WTC11 (cell line): Measurements from ENCODE around the gene SVOP. TPM values are rescaled to one million over a fixed set of nuclear protein-coding genes. Genes with fewer than 3 reads are reported as not detected.

Experiments
- ATAC-seq: fragments of 200-7000 bp; cut with Tn5 transposase; 2 replicates; pipeline ENCODE4 v1.10.0; 2021; ENCODE audit warnings: mild to moderate bottlenecking, moderate library complexity
- CTCF ChIA-PET: fragments of 300-600 bp; sonication (Branson Sonifier 250); formaldehyde crosslinking; loops from one replicate; lab custom pipeline; 2021; ENCODE audit warnings: antibody characterized with exemption; lab: Charles Lee
- POLR2A ChIA-PET: fragments of 350-600 bp; sonication (Branson Sonifier 250); formaldehyde crosslinking; loops from one replicate; lab custom pipeline; 2021; ENCODE audit warnings: antibody characterized with exemption; lab: Charles Lee
- DNase-seq: peaks from one replicate; pipeline ENCODE4 v3.0.0; 2021; ENCODE audit warnings: low spot score
- H3K27ac Mint-ChIP-seq: 2 replicates; pipeline ENCODE4 v1.8.0; 2021; ENCODE audit warnings: mixed read lengths
- H3K27me3 Mint-ChIP-seq: 2 replicates; pipeline ENCODE4 v1.8.0; 2021; ENCODE audit warnings: low read depth, mild to moderate bottlenecking, moderate library complexity, mixed read lengths
- H3K36me3 Mint-ChIP-seq: 2 replicates; pipeline ENCODE4 v1.8.0; 2021; ENCODE audit warnings: mixed read lengths
- H3K4me1 Mint-ChIP-seq: 2 replicates; pipeline ENCODE4 v1.8.0; 2022; ENCODE audit warnings: mixed read lengths
- H3K4me3 Mint-ChIP-seq: 2 replicates; pipeline ENCODE4 v1.8.0; 2021; ENCODE audit warnings: mild to moderate bottlenecking, moderate library complexity, mixed read lengths
- H3K9me3 Mint-ChIP-seq: 2 replicates; pipeline ENCODE4 v1.8.0; 2021; ENCODE audit warnings: mixed read lengths
- ATF1 ChIP-seq: sonication (generic); formaldehyde crosslinking; IDR thresholded peaks from 2 replicates; pipeline ENCODE4 v1.8.1; 2023; ENCODE audit warnings: mild to moderate bottlenecking, moderate library complexity, missing genetic modification reagents
- CBFB ChIP-seq: sonication (generic); formaldehyde crosslinking; IDR thresholded peaks from 2 replicates; pipeline ENCODE4 v1.8.1; 2022; ENCODE audit warnings: mild to moderate bottlenecking, low read depth, missing genetic modification reagents
- ESRRA ChIP-seq: sonication (generic); formaldehyde crosslinking; IDR thresholded peaks from 2 replicates; pipeline ENCODE4 v1.8.1; 2022; ENCODE audit warnings: mild to moderate bottlenecking, missing genetic modification reagents, borderline replicate concordance
- ETV6 ChIP-seq: sonication (generic); formaldehyde crosslinking; IDR thresholded peaks from 2 replicates; pipeline ENCODE4 v1.8.1; 2022; ENCODE audit warnings: mild to moderate bottlenecking, missing genetic modification reagents
- FOXJ3 ChIP-seq: sonication (generic); formaldehyde crosslinking; IDR thresholded peaks from 2 replicates; pipeline ENCODE4 v1.9.0; 2021; ENCODE audit warnings: missing genetic modification reagents, mild to moderate bottlenecking, borderline replicate concordance
- FOXK1 ChIP-seq: sonication (generic); formaldehyde crosslinking; IDR thresholded peaks from 2 replicates; pipeline ENCODE4 v1.8.0; 2022; ENCODE audit warnings: mild to moderate bottlenecking, moderate library complexity, missing genetic modification reagents
- IRF2 ChIP-seq: sonication (generic); formaldehyde crosslinking; IDR thresholded peaks from 2 replicates; pipeline ENCODE4 v1.8.0; 2022; ENCODE audit warnings: low read depth, missing genetic modification reagents, borderline replicate concordance
- JAZF1 ChIP-seq: fragments of 250-450 bp; sonication (Bioruptor Pico); IDR thresholded peaks from 2 replicates; pipeline ENCODE4 v1.9.0; 2021; ENCODE audit warnings: moderate library complexity, mild to moderate bottlenecking, inconsistent platforms
- KAT7 ChIP-seq: sonication (generic); formaldehyde crosslinking; IDR thresholded peaks from 2 replicates; pipeline ENCODE4 v1.8.1; 2023; ENCODE audit warnings: missing genetic modification reagents, mild to moderate bottlenecking, borderline replicate concordance
- MXD4 ChIP-seq: fragments of 250-450 bp; sonication (Bioruptor Pico); IDR thresholded peaks from 2 replicates; pipeline ENCODE4 v1.8.0; 2021; ENCODE audit warnings: mild to moderate bottlenecking, moderate library complexity, borderline replicate concordance
- NFYB ChIP-seq: sonication (generic); formaldehyde crosslinking; conservative IDR thresholded peaks from 2 replicates; pipeline ENCODE4 v1.8.0; 2022; ENCODE audit warnings: low read depth, missing genetic modification reagents
- NR1H2 ChIP-seq: sonication (generic); formaldehyde crosslinking; IDR thresholded peaks from 2 replicates; pipeline ENCODE4 v1.9.0; 2021; ENCODE audit warnings: mild to moderate bottlenecking, moderate library complexity, missing genetic modification reagents
- OVOL2 ChIP-seq: fragments of 250-450 bp; sonication (Bioruptor Pico); IDR thresholded peaks from 2 replicates; pipeline ENCODE4 v1.9.0; 2021; ENCODE audit warnings: mild to moderate bottlenecking, borderline replicate concordance
- RELA ChIP-seq: sonication (generic); formaldehyde crosslinking; IDR thresholded peaks from 2 replicates; pipeline ENCODE4 v1.8.1; 2022; ENCODE audit warnings: missing genetic modification reagents, mild to moderate bottlenecking, borderline replicate concordance
- SMAD3 ChIP-seq: sonication (generic); formaldehyde crosslinking; IDR thresholded peaks from 2 replicates; pipeline ENCODE4 v1.8.0; 2022; ENCODE audit warnings: missing genetic modification reagents, mild to moderate bottlenecking, borderline replicate concordance
- SOX15 ChIP-seq: fragments of 250-450 bp; sonication (Bioruptor Pico); IDR thresholded peaks from 2 replicates; pipeline ENCODE4 v1.9.0; 2021; ENCODE audit warnings: mild to moderate bottlenecking
- SP1 ChIP-seq: sonication (generic); formaldehyde crosslinking; conservative IDR thresholded peaks from 2 replicates; pipeline ENCODE4 v1.8.1; 2022; ENCODE audit warnings: missing genetic modification reagents
- TEAD1 ChIP-seq: sonication (generic); formaldehyde crosslinking; IDR thresholded peaks from 2 replicates; pipeline ENCODE4 v1.8.0; 2022; ENCODE audit warnings: mild to moderate bottlenecking, missing genetic modification reagents
- TEAD4 ChIP-seq: sonication (generic); formaldehyde crosslinking; IDR thresholded peaks from 2 replicates; pipeline ENCODE4 v1.8.0; 2022; ENCODE audit warnings: mild to moderate bottlenecking, missing genetic modification reagents
- TP53 ChIP-seq: sonication (generic); formaldehyde crosslinking; IDR thresholded peaks from 2 replicates; pipeline ENCODE4 v1.8.1; 2023; ENCODE audit warnings: mild to moderate bottlenecking, missing genetic modification reagents
- total RNA-seq: library from RNA; stranded (reverse); gene quantifications from 3 replicates; pipeline ENCODE4 v1.2.3, GENCODE V29; 2021
- TF ChIP-seq, protein P1 (sequence below): fragments of 250-450 bp; sonication (Bioruptor Pico); IDR thresholded peaks from 2 replicates; pipeline ENCODE4 v1.8.0; 2021; ENCODE audit warnings: mild to moderate bottlenecking
- TF ChIP-seq, protein P2 (sequence below): sonication (generic); formaldehyde crosslinking; IDR thresholded peaks from 2 replicates; pipeline ENCODE4 v1.8.0; 2022; ENCODE audit warnings: mild to moderate bottlenecking, missing genetic modification reagents
- TF ChIP-seq, protein P3 (sequence below): sonication (generic); formaldehyde crosslinking; IDR thresholded peaks from 2 replicates; pipeline ENCODE4 v1.8.1; 2023; ENCODE audit warnings: mild to moderate bottlenecking, missing genetic modification reagents, borderline replicate concordance
- TF ChIP-seq, protein P4 (sequence below): sonication (generic); formaldehyde crosslinking; IDR thresholded peaks from 2 replicates; pipeline ENCODE4 v1.8.1; 2022; ENCODE audit warnings: mild to moderate bottlenecking, missing genetic modification reagents, moderate library complexity, borderline replicate concordance
- TF ChIP-seq, protein P5 (sequence below): fragments of 250-450 bp; sonication (Bioruptor Pico); IDR thresholded peaks from 2 replicates; pipeline ENCODE4 v1.9.0; 2021; ENCODE audit warnings: mild to moderate bottlenecking

Gene SVOP
- total RNA-seq, 1 experiment from 2014 or later: 0.04 TPM

DNA sequence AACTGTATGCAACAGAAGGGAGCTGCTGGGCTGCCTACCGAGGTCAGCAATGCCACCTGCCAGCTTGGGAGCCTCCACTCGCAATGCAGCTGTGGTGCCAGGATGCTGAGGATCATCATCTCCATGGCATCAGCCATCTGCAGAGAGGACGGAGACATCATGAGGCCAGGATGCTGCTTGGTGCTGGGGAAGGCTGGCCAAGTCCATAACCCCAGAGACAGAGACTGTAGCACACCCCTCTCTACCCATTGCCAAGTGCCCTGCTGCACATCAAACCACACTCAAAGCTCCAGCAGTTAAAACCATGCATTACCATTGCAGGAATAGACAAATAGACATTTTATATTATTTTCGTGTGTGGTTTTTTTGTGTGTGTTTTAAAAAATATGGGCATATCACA is 43.5 kb downstream of the SVOP start (continued):
- TF ChIP-seq, protein P1, sequence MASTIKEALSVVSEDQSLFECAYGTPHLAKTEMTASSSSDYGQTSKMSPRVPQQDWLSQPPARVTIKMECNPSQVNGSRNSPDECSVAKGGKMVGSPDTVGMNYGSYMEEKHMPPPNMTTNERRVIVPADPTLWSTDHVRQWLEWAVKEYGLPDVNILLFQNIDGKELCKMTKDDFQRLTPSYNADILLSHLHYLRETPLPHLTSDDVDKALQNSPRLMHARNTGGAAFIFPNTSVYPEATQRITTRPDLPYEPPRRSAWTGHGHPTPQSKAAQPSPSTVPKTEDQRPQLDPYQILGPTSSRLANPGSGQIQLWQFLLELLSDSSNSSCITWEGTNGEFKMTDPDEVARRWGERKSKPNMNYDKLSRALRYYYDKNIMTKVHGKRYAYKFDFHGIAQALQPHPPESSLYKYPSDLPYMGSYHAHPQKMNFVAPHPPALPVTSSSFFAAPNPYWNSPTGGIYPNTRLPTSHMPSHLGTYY: no peak
- no peak for TF ChIP-seq MXD4 (CRISPR knock-in tag)
- TF ChIP-seq, protein P2, sequence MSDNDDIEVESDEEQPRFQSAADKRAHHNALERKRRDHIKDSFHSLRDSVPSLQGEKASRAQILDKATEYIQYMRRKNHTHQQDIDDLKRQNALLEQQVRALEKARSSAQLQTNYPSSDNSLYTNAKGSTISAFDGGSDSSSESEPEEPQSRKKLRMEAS (CRISPR knock-in tag): no peak
- TF ChIP-seq SOX15: no peak
- no peak for TF ChIP-seq FOXJ3 (CRISPR knock-in tag)
- TF ChIP-seq, protein P3, sequence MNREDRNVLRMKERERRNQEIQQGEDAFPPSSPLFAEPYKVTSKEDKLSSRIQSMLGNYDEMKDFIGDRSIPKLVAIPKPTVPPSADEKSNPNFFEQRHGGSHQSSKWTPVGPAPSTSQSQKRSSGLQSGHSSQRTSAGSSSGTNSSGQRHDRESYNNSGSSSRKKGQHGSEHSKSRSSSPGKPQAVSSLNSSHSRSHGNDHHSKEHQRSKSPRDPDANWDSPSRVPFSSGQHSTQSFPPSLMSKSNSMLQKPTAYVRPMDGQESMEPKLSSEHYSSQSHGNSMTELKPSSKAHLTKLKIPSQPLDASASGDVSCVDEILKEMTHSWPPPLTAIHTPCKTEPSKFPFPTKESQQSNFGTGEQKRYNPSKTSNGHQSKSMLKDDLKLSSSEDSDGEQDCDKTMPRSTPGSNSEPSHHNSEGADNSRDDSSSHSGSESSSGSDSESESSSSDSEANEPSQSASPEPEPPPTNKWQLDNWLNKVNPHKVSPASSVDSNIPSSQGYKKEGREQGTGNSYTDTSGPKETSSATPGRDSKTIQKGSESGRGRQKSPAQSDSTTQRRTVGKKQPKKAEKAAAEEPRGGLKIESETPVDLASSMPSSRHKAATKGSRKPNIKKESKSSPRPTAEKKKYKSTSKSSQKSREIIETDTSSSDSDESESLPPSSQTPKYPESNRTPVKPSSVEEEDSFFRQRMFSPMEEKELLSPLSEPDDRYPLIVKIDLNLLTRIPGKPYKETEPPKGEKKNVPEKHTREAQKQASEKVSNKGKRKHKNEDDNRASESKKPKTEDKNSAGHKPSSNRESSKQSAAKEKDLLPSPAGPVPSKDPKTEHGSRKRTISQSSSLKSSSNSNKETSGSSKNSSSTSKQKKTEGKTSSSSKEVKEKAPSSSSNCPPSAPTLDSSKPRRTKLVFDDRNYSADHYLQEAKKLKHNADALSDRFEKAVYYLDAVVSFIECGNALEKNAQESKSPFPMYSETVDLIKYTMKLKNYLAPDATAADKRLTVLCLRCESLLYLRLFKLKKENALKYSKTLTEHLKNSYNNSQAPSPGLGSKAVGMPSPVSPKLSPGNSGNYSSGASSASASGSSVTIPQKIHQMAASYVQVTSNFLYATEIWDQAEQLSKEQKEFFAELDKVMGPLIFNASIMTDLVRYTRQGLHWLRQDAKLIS: no peak
- no peak for TF ChIP-seq IRF2
- TF ChIP-seq, all 79 proteins: peak for 0

DNA sequence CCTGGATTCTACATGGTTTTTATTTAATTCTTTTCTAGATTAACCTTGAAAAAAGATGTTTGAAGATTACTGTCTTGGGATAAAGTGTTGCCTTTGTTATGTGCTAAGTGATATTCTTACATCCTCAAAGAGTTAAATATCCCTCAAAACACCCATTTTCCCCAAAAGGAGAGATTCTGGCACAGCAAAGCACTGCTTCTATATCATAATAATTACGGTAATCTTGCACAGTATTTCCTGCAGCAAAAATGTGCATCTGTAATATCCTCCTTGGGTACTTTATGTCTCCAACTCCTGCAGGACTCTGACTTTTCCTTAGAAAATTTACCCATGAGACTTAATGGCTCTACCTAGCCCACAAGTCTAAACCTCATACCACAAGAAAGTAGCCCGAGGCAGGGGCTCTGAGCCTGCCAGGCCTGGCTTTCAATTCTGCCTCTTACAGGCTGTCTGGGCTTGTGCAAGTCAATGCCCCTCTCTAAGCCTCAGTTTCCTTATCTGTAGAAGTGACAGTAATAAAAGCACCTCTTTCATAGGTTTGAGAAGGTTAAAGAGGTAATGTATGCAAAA is 45.8 kb downstream of the SVOP start:
- no peaks in the 10 kb centered on the region for H3K9me3 Mint-ChIP-seq
- ChIA-PET POLR2A (no interaction called here), CTCF (interaction anchor here (0.6 kb wide), 1 partner anchor 138 kb away, joined by 3 read pairs; no protein-coding TSS in a partner anchor)
- H3K4me1 Mint-ChIP-seq: no peaks in the 10 kb centered on the region
- H3K36me3 Mint-ChIP-seq: no peaks in the 10 kb centered on the region
- TF ChIP-seq ATF1: no peak
- TF ChIP-seq, protein P4, sequence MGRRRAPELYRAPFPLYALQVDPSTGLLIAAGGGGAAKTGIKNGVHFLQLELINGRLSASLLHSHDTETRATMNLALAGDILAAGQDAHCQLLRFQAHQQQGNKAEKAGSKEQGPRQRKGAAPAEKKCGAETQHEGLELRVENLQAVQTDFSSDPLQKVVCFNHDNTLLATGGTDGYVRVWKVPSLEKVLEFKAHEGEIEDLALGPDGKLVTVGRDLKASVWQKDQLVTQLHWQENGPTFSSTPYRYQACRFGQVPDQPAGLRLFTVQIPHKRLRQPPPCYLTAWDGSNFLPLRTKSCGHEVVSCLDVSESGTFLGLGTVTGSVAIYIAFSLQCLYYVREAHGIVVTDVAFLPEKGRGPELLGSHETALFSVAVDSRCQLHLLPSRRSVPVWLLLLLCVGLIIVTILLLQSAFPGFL (CRISPR knock-in tag): no peak
- no peak for TF ChIP-seq CBFB (CRISPR knock-in tag)
- TF ChIP-seq NR1H2 (CRISPR knock-in tag): no peak
- TF ChIP-seq ETV6 (CRISPR knock-in tag): no peak
- TF ChIP-seq TP53 (CRISPR knock-in tag): no peak
- no peak for TF ChIP-seq RELA (CRISPR knock-in tag)
- no peak for TF ChIP-seq FOXK1
- no peak overlapping the region for H3K27ac Mint-ChIP-seq
- ATAC-seq (no peak), DNase-seq (no peak)
- no peaks in the 10 kb centered on the region; the same call in 1 of the 2 replicates for H3K27me3 Mint-ChIP-seq
- H3K4me3 Mint-ChIP-seq: no peak overlapping the region

DNA sequence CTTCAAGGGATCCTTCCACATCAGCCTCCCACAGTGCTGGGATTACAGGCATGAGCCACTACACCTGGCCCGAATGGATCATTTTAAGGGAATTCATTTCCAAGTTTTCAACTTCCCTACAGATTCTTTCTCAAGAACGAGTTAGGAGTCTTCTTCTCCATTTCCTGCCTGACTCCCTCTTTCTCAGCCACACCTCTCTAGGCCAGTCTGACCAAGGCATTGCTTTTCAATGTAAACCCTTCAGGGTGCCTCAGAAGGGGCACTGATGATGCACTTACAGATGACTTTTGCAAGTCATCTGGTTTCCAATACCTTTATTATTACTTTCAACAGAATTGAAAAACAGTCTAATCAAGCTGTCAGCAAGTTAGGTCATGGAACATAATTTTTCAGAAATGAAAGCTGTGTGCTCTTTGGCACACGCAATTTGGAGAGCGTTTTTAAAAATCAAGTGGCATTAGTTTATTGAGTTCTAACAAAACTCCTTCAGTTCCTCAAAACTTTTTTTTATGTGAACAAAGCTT is 47.2 kb downstream of the SVOP start:
- no peak for DNase-seq
- Mint-ChIP-seq H3K27me3 (no peaks in the 10 kb centered on the region; the same call in 1 of the 2 replicates), H3K27ac (no peak overlapping the region), H3K36me3 (no peaks in the 10 kb centered on the region), H3K9me3 (no peaks in the 10 kb centered on the region), H3K4me3 (no peak overlapping the region), H3K4me1 (no peaks in the 10 kb centered on the region)
- POLR2A ChIA-PET: no interaction called here
- ATAC-seq: no peak
- CTCF ChIA-PET: interaction anchor here (0.7 kb wide), 1 partner anchor 23 kb away, joined by 3 read pairs; no protein-coding TSS in a partner anchor
- no peak for TF ChIP-seq ETV6 (CRISPR knock-in tag)
- no peak for TF ChIP-seq ESRRA (CRISPR knock-in tag)
- no peak for TF ChIP-seq SMAD3 (CRISPR knock-in tag)
- no peak for TF ChIP-seq TEAD4 (CRISPR knock-in tag)
- TF ChIP-seq NFYB (CRISPR knock-in tag): no peak
- no peak for TF ChIP-seq KAT7 (CRISPR knock-in tag)
- TF ChIP-seq SP1 (CRISPR knock-in tag): no peak
- TF ChIP-seq CBFB (CRISPR knock-in tag): no peak
- TF ChIP-seq, protein P1: no peak
- TF ChIP-seq, protein P5, sequence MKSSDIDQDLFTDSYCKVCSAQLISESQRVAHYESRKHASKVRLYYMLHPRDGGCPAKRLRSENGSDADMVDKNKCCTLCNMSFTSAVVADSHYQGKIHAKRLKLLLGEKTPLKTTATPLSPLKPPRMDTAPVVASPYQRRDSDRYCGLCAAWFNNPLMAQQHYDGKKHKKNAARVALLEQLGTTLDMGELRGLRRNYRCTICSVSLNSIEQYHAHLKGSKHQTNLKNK (CRISPR knock-in tag): no peak
- no peak for TF ChIP-seq OVOL2
- TF ChIP-seq JAZF1 (CRISPR knock-in tag): no peak
- no peak for TF ChIP-seq IRF2
- TF ChIP-seq TEAD1 (CRISPR knock-in tag): no peak
